ENCODE results near the gene KAT7.
"Not testable (repeated sequence)": the region's sequence is repeated elsewhere in the genome, so short reads cannot be mapped to it uniquely, and the experiment has no call there.

Gene KAT7

DNA sequence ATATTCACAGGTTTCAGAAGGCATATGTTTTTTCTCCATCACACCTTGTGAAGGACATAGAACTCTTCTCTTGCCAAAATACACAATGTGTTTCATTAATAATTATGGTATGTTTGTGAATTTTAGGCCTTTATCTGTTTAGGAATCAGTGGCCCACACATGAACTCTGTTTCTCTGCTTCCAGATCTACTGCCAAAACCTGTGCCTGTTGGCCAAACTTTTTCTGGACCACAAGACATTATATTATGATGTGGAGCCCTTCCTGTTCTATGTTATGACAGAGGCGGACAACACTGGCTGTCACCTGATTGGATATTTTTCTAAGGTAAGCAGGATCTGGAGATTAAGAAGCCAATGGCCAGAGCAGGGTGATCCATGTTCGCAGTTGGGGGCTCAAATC is 33.0 kb downstream of the KAT7 start:
- ChIA-PET POLR2A (ENCODE audit: low non-redundant PET) (no interaction called here), CTCF (interaction anchor here (1.4 kb wide), 1 partner anchor 11 kb away, joined by 5 read pairs; no protein-coding TSS in a partner anchor)
- no peak overlapping the region for H3K27ac ChIP-seq
- no peak for TF ChIP-seq CTCF (conservative IDR thresholded peaks at IDR 0.05; ENCODE audit: low read depth)
- no peak for DNase-seq (ENCODE audit: low spot score)

DNA sequence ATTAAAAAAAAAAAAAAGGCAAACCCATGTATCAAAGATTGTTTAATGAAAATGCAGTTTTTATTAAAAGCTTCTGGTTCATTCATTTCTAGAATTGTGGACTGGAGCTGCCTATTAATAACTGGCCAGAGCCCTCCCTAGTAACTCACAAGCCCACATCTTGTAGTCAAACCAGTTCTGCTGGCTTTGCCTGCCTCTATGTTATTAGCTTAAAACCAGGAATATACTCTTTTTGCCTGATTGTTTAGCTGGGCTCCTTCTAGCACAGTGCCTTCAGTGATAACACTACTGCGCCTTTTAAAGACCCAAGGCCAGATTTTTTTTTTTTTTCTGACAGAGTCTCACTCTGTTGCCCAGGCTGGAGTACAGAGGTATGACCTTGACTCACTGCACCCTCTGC is 33.4 kb downstream of the KAT7 start:
- ChIA-PET POLR2A (ENCODE audit: low non-redundant PET) (no interaction called here), CTCF (interaction anchor here (1.4 kb wide), 1 partner anchor 12 kb away, joined by 5 read pairs; no protein-coding TSS in a partner anchor)
- no peak overlapping the region for H3K27ac ChIP-seq
- no peak for TF ChIP-seq CTCF (conservative IDR thresholded peaks at IDR 0.05; ENCODE audit: low read depth)
- DNase-seq (ENCODE audit: low spot score) = no peak

DNA sequence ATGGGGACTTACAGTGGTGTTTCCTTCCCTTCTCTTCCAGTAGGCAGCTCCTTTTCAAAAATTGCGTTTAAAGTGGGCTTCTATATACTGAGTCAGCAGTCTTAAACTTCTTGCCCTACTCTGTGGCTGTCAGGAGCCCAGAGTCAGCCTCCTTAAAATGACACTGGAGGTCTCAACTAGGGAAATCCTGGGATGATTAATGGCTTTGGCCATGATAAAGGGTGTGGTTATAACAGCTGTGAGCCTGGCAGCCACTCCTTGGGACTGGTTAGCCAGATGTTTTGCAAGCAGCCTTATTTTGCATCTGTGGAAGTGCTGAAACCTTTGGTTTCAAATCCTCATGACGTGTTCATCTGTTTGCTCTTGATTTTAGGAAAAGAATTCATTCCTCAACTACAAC is 34.3 kb downstream of the KAT7 start:
- DNase-seq (ENCODE audit: low spot score) = no peak
- CTCF ChIA-PET = no interaction called here
- POLR2A ChIA-PET (ENCODE audit: low non-redundant PET) = no interaction called here
- no peak overlapping the region for H3K27ac ChIP-seq
- no peak for TF ChIP-seq CTCF (conservative IDR thresholded peaks at IDR 0.05; ENCODE audit: low read depth)

DNA sequence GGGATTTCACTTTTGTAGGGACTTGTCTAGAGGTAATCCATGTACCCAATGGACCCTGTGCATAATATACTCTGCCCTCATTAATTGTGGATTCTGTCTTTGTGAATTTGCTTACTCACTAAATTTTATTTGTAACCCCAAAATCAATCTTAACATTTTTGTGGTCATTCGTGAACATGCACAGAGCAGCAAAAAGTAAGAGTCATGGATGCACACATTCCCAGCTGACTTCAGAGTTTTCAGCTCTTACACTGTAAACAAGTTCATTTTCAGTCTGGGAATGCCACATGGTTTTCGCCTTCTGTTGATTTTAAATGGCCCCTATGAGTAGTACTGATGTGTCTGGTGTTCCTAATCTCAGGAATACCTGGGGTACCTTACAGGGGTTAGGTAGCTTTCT is 35.1 kb downstream of the KAT7 start:
- CTCF ChIA-PET = interaction anchor here (0.7 kb wide), 1 partner anchor 317 kb away, joined by 3 read pairs; no protein-coding TSS in a partner anchor
- DNase-seq (ENCODE audit: low spot score) = no peak
- TF ChIP-seq CTCF (conservative IDR thresholded peaks at IDR 0.05; ENCODE audit: low read depth) = no peak
- POLR2A ChIA-PET (ENCODE audit: low non-redundant PET) = no interaction called here
- H3K27ac ChIP-seq = no peak overlapping the region

DNA sequence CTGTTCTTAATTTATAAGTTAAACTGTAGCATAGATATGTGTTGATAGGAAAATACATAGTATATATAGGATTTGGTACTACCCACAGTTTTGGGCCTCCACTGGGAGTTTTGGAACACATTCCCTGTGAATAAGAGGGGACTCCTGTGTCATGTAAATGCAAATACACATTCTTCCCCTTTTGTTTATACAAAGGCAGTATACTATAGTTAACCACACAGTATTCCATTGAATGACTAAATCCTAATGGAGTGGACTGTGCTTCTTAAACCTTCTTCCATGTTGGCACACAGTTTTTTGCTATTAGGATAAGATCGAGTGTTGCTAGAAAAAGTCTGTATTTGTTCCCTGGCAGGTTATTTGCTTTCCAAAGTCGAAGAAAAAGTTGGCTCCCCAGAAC is 37.2 kb downstream of the KAT7 start:
- ChIA-PET POLR2A (ENCODE audit: low non-redundant PET) (no interaction called here), CTCF (no interaction called here)
- H3K27ac ChIP-seq = no peak overlapping the region
- TF ChIP-seq CTCF (conservative IDR thresholded peaks at IDR 0.05; ENCODE audit: low read depth) = no peak
- DNase-seq (ENCODE audit: low spot score) = no peak

- CTCF ChIA-PET; DNase-seq (ENCODE audit: low spot score); POLR2A ChIA-PET (ENCODE audit: low non-redundant PET); H3K27ac ChIP-seq: not testable (repeated sequence)
These were observed 39.8 kb downstream of the KAT7 start for GRCh38 chr17:49828325-49828724.

GRCh38 chr17:49829026-49829425 is 40.5 kb downstream of the KAT7 start:
- TF ChIP-seq CTCF (conservative IDR thresholded peaks at IDR 0.05; ENCODE audit: low read depth) = no peak
- H3K27ac ChIP-seq = no peak overlapping the region
- ChIA-PET POLR2A (ENCODE audit: low non-redundant PET) (no interaction called here), CTCF (no interaction called here)
- no peak for DNase-seq (ENCODE audit: low spot score)

Data from RWPE1 (cell line).